ENCODE results near the gene ERC1. TPM values are rescaled to one million over a fixed set of nuclear protein-coding genes. Genes with fewer than 3 reads are reported as not detected.

ERC1 gene
- total and polyA plus RNA-seq, 2 of the 4 experiments (the other 2 are of a cell fraction) = 11.6 to 25.6 TPM

DNA sequence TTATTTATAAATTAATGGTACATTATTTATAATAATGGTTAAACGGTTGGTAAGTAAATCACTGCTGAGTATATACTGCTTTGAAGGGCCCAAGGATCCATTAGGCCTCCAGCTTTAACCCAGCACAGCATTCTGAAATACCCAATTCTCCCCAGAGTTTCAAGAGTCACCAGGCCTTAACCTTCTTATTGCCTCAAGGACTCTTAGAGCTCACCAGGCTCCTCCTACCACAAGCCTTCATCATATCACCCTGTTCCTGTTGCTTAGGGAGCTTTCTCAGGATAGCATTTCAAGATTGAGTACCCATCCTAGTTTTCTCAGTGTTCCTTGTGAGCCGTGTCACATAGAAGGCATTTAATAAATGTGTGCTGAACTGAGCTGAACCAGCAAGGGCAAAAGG lies 360.9 kb downstream of the ERC1 start:
- in situ Hi-C loops (cut with MboI; ENCODE audit: low sequenced_read_pairs) (no loop called here), dilution Hi-C loops (cut with HindIII; ENCODE audit: low sequenced_read_pairs, unreplicated experiment) (no loop called here), intact Hi-C loops (cut with micrococcal nuclease) (no loop called here)
- H4K91ac ChIP-seq (ENCODE audit: insufficient read depth, low read depth, low read length) = 0 out of 2 replicates have a peak overlapping the region, but pooled peaks have one; percentile 52
- no peak overlapping the region; the same call in 2 of the 3 replicates for H2BK15ac ChIP-seq (ENCODE audit: low read depth, low read length)
- H4K8ac ChIP-seq (ENCODE audit: low read depth in 2 of 2, low read length in 2 of 2) = peak overlapping the region in 1 of 2 experiments; percentile 6; a peak in 1 of 4 replicates
- H2BK5ac ChIP-seq (ENCODE audit: low read depth, low read length, poor library complexity, severe bottlenecking) = peak overlapping the region; percentile 15
- H3K27me3 ChIP-seq (ENCODE audit: control insufficient read depth, insufficient read depth, low read length) = no peaks in the 10 kb centered on the region
- H3K4me1 ChIP-seq (ENCODE audit: control insufficient read depth, insufficient read depth, low read length) = peaks cover 27% of the 10 kb centered on the region
- H4K20me1 ChIP-seq (ENCODE audit: insufficient read depth, low read length) = no peaks in the 10 kb centered on the region
- no peak overlapping the region for H3K4me3 ChIP-seq (ENCODE audit: insufficient read depth, low read depth, low read length)
- no peaks in the 10 kb centered on the region for H3K9me3 ChIP-seq (ENCODE audit: control insufficient read depth, insufficient read depth, low read length)
- H3K27ac ChIP-seq (ENCODE audit: insufficient read depth, low read length) = no peak overlapping the region; the same call in 1 of the 2 replicates
- peak overlapping the region; percentile 20; the same call in 1 of the 2 replicates for H2AK5ac ChIP-seq (ENCODE audit: low read depth, low read length)
- H2BK20ac ChIP-seq (ENCODE audit: low read depth, low read length) = 0 out of 2 replicates have a peak overlapping the region, but pooled peaks have one; percentile 26
- H3K56ac ChIP-seq (ENCODE audit: extremely low read depth, insufficient read depth, low read length) = no peak overlapping the region
- H3K4ac ChIP-seq (ENCODE audit: low read depth, low read length) = 0 out of 2 replicates have a peak overlapping the region, but pooled peaks have one; percentile 24
- BruUV-seq (replicated peaks) = no TSS peak
- peaks cover 8 to 40% of the 10 kb centered on the region in 2 experiments for H3K79me1 ChIP-seq (ENCODE audit: low read depth in 1 of 2, low read length in 2 of 2)
- H4K5ac ChIP-seq (ENCODE audit: low read depth, low read length) = no peak overlapping the region
- peak overlapping the region; percentile 37; the same call in 1 of the 2 replicates for H3K18ac ChIP-seq (ENCODE audit: low read depth, low read length)
- ChIA-PET POLR2A (ENCODE audit: unreplicated experiment) (no interaction called here), CTCF (interaction anchor here (1.4 kb wide), 1 partner anchor 234 kb away, joined by 3 read pairs; no protein-coding TSS in a partner anchor)
- peak overlapping the region; percentile 7; the same call in 1 of the 2 replicates for H3K23ac ChIP-seq (ENCODE audit: low read depth, low read length)
- H3K4me2 ChIP-seq (ENCODE audit: low read depth, low read length) = no peak overlapping the region
- H3K9me1 ChIP-seq (ENCODE audit: insufficient read depth, low read length) = peaks cover 10% of the 10 kb centered on the region
- H3K36me3 ChIP-seq (ENCODE audit: control insufficient read depth, insufficient read depth, low read length) = no peaks in the 10 kb centered on the region
- no CpG with 5 or more reads among the region's 2 CpGs for WGBS, 2 experiments (ENCODE audit: extremely low coverage in 2 of 2, insufficient read length in 1 of 2)
- H3K14ac ChIP-seq (replicated peaks; ENCODE audit: low read depth, low read length) = peak overlapping the region; percentile 71
- TF ChIP-seq FOS (IDR thresholded peaks at IDR 0.05; ENCODE audit: low read depth, low read length) = no peak
- TF ChIP-seq MAZ (IDR thresholded peaks at IDR 0.05; ENCODE audit: borderline replicate concordance, low read depth, low read length) = no peak
- TF ChIP-seq RFX5 (IDR thresholded peaks at IDR 0.05; ENCODE audit: low read depth, low read length) = no peak
- no peak for TF ChIP-seq USF2 (IDR thresholded peaks at IDR 0.05; ENCODE audit: low read depth, low read length)
- TF ChIP-seq POLR2A (IDR thresholded peaks at IDR 0.05; ENCODE audit: low read depth, low read length) = no peak
- TF ChIP-seq, protein P1, sequence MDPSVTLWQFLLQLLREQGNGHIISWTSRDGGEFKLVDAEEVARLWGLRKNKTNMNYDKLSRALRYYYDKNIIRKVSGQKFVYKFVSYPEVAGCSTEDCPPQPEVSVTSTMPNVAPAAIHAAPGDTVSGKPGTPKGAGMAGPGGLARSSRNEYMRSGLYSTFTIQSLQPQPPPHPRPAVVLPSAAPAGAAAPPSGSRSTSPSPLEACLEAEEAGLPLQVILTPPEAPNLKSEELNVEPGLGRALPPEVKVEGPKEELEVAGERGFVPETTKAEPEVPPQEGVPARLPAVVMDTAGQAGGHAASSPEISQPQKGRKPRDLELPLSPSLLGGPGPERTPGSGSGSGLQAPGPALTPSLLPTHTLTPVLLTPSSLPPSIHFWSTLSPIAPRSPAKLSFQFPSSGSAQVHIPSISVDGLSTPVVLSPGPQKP (IDR thresholded peaks at IDR 0.05; ENCODE audit: borderline replicate concordance, low read depth, low read length) = no peak
- no peak for TF ChIP-seq CEBPB (IDR thresholded peaks at IDR 0.05; ENCODE audit: low read depth, low read length)
- TF ChIP-seq RAD21 (IDR thresholded peaks at IDR 0.05; ENCODE audit: low read length) = no peak
- TF ChIP-seq MAFK (IDR thresholded peaks at IDR 0.05; ENCODE audit: low read depth, low read length) = no peak
- TF ChIP-seq BHLHE40 (IDR thresholded peaks at IDR 0.05; ENCODE audit: low read depth, low read length) = no peak
- TF ChIP-seq NFE2L2 (IDR thresholded peaks at IDR 0.05; ENCODE audit: low read depth, low read length) = no peak
- TF ChIP-seq SMC3 (IDR thresholded peaks at IDR 0.05; ENCODE audit: low read depth, low read length) = no peak
- no peak for TF ChIP-seq MXI1 (IDR thresholded peaks at IDR 0.05; ENCODE audit: borderline replicate concordance, low read depth, low read length)
- no peak for TF ChIP-seq CHD1 (IDR thresholded peaks at IDR 0.05; ENCODE audit: low read depth, low read length)
- no peak for TF ChIP-seq RCOR1 (IDR thresholded peaks at IDR 0.05; ENCODE audit: insufficient replicate concordance, low read length)
- TF ChIP-seq CTCF (conservative IDR thresholded peaks at IDR 0.05; ENCODE audit: low read depth, low read length) = no peak
- DNase-seq = peak; percentile 48
- H2BK120ac ChIP-seq (ENCODE audit: low read depth, low read length) = peak overlapping the region; percentile 65; the same call in 1 of the 2 replicates
- H2AFZ ChIP-seq (replicated peaks; ENCODE audit: low read length, poor library complexity) = no peak overlapping the region
- ATAC-seq (ENCODE audit: low read depth) = no peak
- H3K9ac ChIP-seq (ENCODE audit: low read depth, low read length) = no peak overlapping the region
- H2AK9ac ChIP-seq (replicated peaks; ENCODE audit: low read depth, low read length, poor library complexity) = no peak overlapping the region
